ENCODE results near the gene RAI1.

The RAI1 gene

GRCh38 chr17:17716837-17717523 is 35.7 kb downstream of the RAI1 start:
- no peak for DNase-seq (ENCODE audit: low spot score)

- no peak for DNase-seq (ENCODE audit: low spot score)
Observed at GRCh38 chr17:17718251-17718650, 37.0 kb downstream of the RAI1 start.

- no peak for DNase-seq (ENCODE audit: low spot score)
Observed at GRCh38 chr17:17719199-17719940, 38.1 kb downstream of the RAI1 start.

GRCh38 chr17:17719966-17720543 is 38.8 kb downstream of the RAI1 start:
- no peak for DNase-seq (ENCODE audit: low spot score)

GRCh38 chr17:17721140-17721668 is 39.9 kb downstream of the RAI1 start:
- no peak for DNase-seq (ENCODE audit: low spot score)

- no peak for DNase-seq (ENCODE audit: low spot score)
Observed at GRCh38 chr17:17722081-17722905, 41.0 kb downstream of the RAI1 start.

GRCh38 chr17:17722906-17723353 is 41.7 kb downstream of the RAI1 start:
- no peak for DNase-seq (ENCODE audit: low spot score)

GRCh38 chr17:17723354-17724261 is 42.4 kb downstream of the RAI1 start:
- peak; percentile 26 for DNase-seq (ENCODE audit: low spot score)

- DNase-seq (ENCODE audit: low spot score) = no peak
Observed at GRCh38 chr17:17724307-17725010, 43.2 kb downstream of the RAI1 start.

GRCh38 chr17:17725011-17725751 is 43.9 kb downstream of the RAI1 start:
- no peak for DNase-seq (ENCODE audit: low spot score)

- DNase-seq (ENCODE audit: low spot score) = no peak
Observed at GRCh38 chr17:17725752-17726457, 44.6 kb downstream of the RAI1 start.

GRCh38 chr17:17726458-17727060 is 45.3 kb downstream of the RAI1 start:
- no peak for DNase-seq (ENCODE audit: low spot score)

GRCh38 chr17:17727111-17727659 is 45.9 kb downstream of the RAI1 start:
- DNase-seq (ENCODE audit: low spot score) = no peak

GRCh38 chr17:17728146-17728545 is 46.9 kb downstream of the RAI1 start:
- no peak for DNase-seq (ENCODE audit: low spot score)

GRCh38 chr17:17728550-17729251 is 47.4 kb downstream of the RAI1 start:
- no peak for DNase-seq (ENCODE audit: low spot score)

- peak; percentile 65 for DNase-seq (ENCODE audit: low spot score)
Observed at GRCh38 chr17:17729620-17730249, 48.5 kb downstream of the RAI1 start.
